RWPE1 (cell line): ENCODE measurements around the gene BANF1.

Experiments used
- CTCF ChIA-PET: fragments of 350-600 bp; sonication (Branson Sonifier 250); formaldehyde crosslinking; extraction: SDS; loops from one replicate; lab custom pipeline; 2021; lab: Yijun Ruan, JAX
- POLR2A ChIA-PET: fragments of 400-600 bp; formaldehyde crosslinking; extraction: SDS; loops from one replicate; lab custom pipeline; 2020; ENCODE audit warnings: antibody characterized with exemption; ENCODE audit not compliant: low non-redundant PET; lab: Yijun Ruan, JAX
- DNase-seq: peaks from one replicate; pipeline ENCODE4 v3.0.0; 2012; ENCODE audit warnings: low spot score
- H3K27ac ChIP-seq: fragments of 450-650 bp; 2 replicates; pipeline ENCODE4 v1.5.1; 2017
- TF ChIP-seq, protein P1 (sequence below): fragments of 450-650 bp; conservative IDR thresholded peaks from 2 replicates; pipeline ENCODE4 v1.5.1; 2017; ENCODE audit warnings: low read depth, mild to moderate bottlenecking

The BANF1 gene

DNA sequence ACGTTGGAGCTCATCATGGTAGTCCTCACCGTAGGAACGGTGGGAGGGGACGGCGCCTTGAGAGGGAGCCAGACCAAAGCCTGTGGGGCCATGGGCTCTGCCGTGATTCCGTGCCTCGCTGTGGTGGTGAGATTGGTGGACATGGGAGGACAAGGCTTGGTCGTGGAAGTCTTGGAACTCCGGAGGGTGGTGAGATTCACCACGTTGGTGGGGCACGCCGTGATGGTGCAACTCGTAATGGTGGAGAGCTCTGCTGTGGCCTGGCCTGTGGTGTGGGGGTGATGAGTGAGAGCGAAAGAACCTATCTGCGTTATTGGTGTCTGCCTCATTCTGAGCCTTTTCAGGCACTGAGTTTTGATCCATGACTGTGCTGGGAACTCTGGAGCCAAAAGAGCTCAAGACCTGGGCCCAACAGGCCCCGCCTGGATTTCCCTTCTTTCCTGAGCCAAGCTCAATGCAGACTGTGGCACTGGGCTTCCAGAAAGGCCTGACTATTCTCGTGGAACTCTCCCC lies 23.8 kb downstream of the BANF1 start, which contains the start of gene CATSPER1:
Gene CATSPER1, minus strand, starts transcription at position 463 of the 513 bp plus-strand sequence. Its CDS starts 100 bp downstream, at position 363.
- CTCF ChIA-PET, result interaction anchor here (0.6 kb wide), 2 partner anchors 242 to 533 kb away, joined by 3 read pairs; no protein-coding TSS in a partner anchor
- DNase-seq, result no peak
- H3K27ac ChIP-seq, result no peak within 1 kb of the TSS
- TF ChIP-seq, protein P1, sequence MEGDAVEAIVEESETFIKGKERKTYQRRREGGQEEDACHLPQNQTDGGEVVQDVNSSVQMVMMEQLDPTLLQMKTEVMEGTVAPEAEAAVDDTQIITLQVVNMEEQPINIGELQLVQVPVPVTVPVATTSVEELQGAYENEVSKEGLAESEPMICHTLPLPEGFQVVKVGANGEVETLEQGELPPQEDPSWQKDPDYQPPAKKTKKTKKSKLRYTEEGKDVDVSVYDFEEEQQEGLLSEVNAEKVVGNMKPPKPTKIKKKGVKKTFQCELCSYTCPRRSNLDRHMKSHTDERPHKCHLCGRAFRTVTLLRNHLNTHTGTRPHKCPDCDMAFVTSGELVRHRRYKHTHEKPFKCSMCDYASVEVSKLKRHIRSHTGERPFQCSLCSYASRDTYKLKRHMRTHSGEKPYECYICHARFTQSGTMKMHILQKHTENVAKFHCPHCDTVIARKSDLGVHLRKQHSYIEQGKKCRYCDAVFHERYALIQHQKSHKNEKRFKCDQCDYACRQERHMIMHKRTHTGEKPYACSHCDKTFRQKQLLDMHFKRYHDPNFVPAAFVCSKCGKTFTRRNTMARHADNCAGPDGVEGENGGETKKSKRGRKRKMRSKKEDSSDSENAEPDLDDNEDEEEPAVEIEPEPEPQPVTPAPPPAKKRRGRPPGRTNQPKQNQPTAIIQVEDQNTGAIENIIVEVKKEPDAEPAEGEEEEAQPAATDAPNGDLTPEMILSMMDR, result no peak
- POLR2A ChIA-PET, result no interaction called here

DNA sequence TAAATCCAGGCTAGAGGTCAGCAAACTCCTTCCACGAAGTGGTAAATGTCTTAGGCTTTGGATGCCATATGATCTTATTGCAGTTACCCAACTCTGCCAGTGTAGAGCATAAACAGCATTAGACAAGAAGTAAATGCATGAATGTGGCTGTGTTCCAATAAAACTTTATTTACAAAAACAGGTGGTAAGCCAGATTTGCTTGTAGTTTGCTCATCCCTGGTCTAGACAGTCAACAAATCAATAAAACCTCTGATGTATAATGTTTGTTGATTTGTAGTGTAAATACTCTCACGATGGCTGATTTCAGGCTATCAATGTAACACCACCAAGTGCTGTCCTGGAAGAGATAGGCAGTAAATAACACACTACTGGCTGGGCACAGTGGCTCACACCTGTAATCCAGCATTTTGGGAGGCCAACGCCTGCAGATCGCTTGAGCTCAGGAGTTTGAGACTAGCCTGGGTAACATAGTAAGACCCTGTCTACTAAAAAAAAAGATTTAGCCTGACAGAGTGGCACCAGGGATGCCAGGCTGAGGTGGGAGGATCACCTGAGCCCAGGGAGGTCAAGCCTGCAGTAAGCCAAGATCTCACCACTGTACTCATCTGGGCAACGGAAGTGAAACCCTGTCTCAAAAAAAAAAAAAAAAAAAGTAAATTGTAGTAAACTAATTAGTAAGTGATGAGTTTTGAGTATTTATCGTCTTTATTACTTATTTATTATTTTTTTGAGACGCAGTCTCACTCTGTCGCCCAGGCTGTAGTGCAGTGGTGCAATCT lies 30.8 kb downstream of the BANF1 start:
- H3K27ac ChIP-seq, result no peak overlapping the region
- ChIA-PET POLR2A (no interaction called here), CTCF (interaction anchor here (0.8 kb wide), 1 partner anchor 10 kb away, joined by 4 read pairs; no protein-coding TSS in a partner anchor)
- TF ChIP-seq, protein P1, result no peak
- no peak for DNase-seq

DNA sequence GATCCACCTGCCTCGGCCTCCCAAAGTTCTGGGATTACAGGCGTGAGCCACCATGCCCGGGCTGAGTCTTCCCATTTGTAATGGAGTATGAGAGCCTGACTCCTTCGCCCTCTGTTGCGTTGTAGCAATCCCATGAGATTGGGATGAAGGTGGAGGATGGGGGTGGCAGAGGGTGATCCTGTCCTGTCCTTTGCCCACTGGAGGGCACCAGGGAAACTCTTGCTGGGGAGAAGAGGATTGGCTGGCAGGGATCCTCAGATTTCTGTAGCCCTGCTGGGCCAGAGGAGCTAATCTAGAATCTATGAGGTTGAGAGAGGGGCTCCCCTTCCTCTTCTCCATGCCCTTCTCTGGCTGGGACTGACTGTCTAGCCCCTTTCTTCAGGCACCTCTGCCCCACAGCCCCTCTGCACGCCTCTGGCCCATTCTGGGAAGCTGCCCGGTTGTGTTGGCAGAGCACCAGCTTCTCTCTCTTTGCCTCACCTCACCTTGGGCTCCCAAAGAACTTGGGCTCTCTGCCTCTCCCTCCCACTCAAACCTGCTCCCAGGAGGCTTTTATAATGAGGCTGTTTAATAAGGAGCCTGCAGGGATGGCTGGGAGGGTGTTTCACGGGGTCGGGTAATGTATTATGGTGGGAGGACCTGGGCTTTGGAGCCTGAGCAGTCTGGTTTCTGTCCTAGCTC lies 33.5 kb downstream of the BANF1 start:
- CTCF ChIA-PET, result interaction anchor here (0.5 to 1.1 kb wide), 4 partner anchors 12 to 694 kb away, joined by 3 to 7 read pairs (median 3); partner anchors contain the start of gene CTSW
- DNase-seq, result no peak
- no peak overlapping the region for H3K27ac ChIP-seq
- POLR2A ChIA-PET, result no interaction called here
- TF ChIP-seq, protein P1, result no peak

GRCh38 chr11:66036334-66036710 lies 34.0 kb downstream of the BANF1 start:
- ChIA-PET POLR2A (no interaction called here), CTCF (interaction anchor here (1.1 kb wide), 1 partner anchor 14 kb away, joined by 3 read pairs; no protein-coding TSS in a partner anchor)
- H3K27ac ChIP-seq, result no peak overlapping the region
- TF ChIP-seq, protein P1, result no peak
- DNase-seq, result no peak

DNA sequence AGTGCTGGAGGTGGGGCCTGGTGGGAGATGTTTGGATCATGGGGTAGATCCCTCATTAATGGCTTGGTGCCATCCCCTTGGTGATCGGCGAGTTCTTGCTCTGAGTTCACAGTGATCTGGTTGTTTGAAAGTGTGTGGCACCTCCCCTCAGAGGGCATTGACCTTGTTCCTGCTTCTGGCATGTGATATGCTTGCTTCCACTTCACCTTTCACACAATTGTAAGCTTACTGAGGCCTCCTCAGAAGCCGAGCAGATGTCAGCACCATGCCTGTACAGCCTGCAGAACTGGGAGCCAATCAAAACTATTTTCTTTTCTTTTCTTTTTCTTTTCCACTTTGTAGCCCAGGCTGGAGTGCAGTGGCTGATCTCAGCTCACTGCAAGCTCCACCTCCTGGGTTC lies 35.0 kb downstream of the BANF1 start:
- DNase-seq, result no peak
- ChIA-PET POLR2A (no interaction called here), CTCF (no interaction called here)
- no peak overlapping the region for H3K27ac ChIP-seq
- TF ChIP-seq, protein P1, result no peak

GRCh38 chr11:66039765-66040164 lies 37.5 kb downstream of the BANF1 start:
- TF ChIP-seq, protein P1, result no peak
- ChIA-PET POLR2A (no interaction called here), CTCF (no interaction called here)
- no peak overlapping the region for H3K27ac ChIP-seq
- no peak for DNase-seq
